GM23248 (cell line): ENCODE results near the gene ARL3. TPM values are rescaled to one million over a fixed set of nuclear protein-coding genes. Genes with fewer than 3 reads are reported as not detected.

ENCODE experiments used
- DNase-seq: peaks from one replicate; pipeline ENCODE4 v3.0.0-alpha.2; 2015
- H2AFZ ChIP-seq: fragments of 200-600 bp; sonication (generic); 2 replicates; pipeline ENCODE4 v1.6.1; 2016; ENCODE audit warnings: antibody characterized with exemption
- H3F3A ChIP-seq: fragments of 200-600 bp; sonication (generic); 2 replicates; pipeline ENCODE4 v1.6.1; 2016; ENCODE audit warnings: mild to moderate bottlenecking, antibody characterized with exemption, mixed run types; ENCODE audit not compliant: insufficient read depth
- H3K27ac ChIP-seq: fragments of 200-600 bp; sonication (generic); 2 replicates; pipeline ENCODE4 v1.5.1; 2016; ENCODE audit warnings: mild to moderate bottlenecking
- H3K27me3 ChIP-seq: fragments of 200-600 bp; sonication (generic); replicated peaks from 2 replicates; pipeline ENCODE4 v1.6.1; 2016; ENCODE audit warnings: mild to moderate bottlenecking; ENCODE audit not compliant: insufficient read depth
- H3K36me3 ChIP-seq: fragments of 200-600 bp; sonication (generic); 2 replicates; pipeline ENCODE4 v1.6.1; 2016; ENCODE audit warnings: low read depth, mild to moderate bottlenecking
- H3K4me1 ChIP-seq: fragments of 200-600 bp; sonication (generic); 2 replicates; pipeline ENCODE4 v1.6.1; 2016; ENCODE audit warnings: mild to moderate bottlenecking; ENCODE audit not compliant: insufficient read depth
- H3K4me2 ChIP-seq: fragments of 200-600 bp; sonication (generic); one replicate; pipeline ENCODE4 v1.6.1; 2016; ENCODE audit warnings: mild to moderate bottlenecking; ENCODE audit not compliant: unreplicated experiment
- H3K4me3 ChIP-seq: fragments of 200-600 bp; sonication (generic); 2 replicates; pipeline ENCODE4 v1.5.1; 2016; ENCODE audit warnings: mild to moderate bottlenecking
- H3K79me2 ChIP-seq: fragments of 200-600 bp; sonication (generic); 2 replicates; pipeline ENCODE4 v1.6.1; 2016; ENCODE audit warnings: mild to moderate bottlenecking; ENCODE audit not compliant: insufficient read depth
- H3K9ac ChIP-seq: fragments of 200-600 bp; sonication (generic); 2 replicates; pipeline ENCODE4 v1.6.1; 2016; ENCODE audit warnings: mild to moderate bottlenecking
- H3K9me2 ChIP-seq: fragments of 200-600 bp; sonication (generic); 2 replicates; pipeline ENCODE4 v1.6.1; 2016; ENCODE audit warnings: mixed run types, mild to moderate bottlenecking, moderate library complexity; ENCODE audit not compliant: insufficient read depth
- H3K9me3 ChIP-seq: fragments of 200-600 bp; sonication (generic); one replicate; pipeline ENCODE4 v1.6.1; 2017; ENCODE audit warnings: low read depth
- H4K20me1 ChIP-seq: fragments of 200-600 bp; sonication (generic); 2 replicates; pipeline ENCODE4 v1.6.0; 2016; ENCODE audit not compliant: insufficient read depth
- EZH2 ChIP-seq: fragments of 200-600 bp; sonication (generic); IDR thresholded peaks from 2 replicates; pipeline ENCODE4 v1.6.1; 2018; ENCODE audit warnings: antibody characterized with exemption, mild to moderate bottlenecking; ENCODE audit not compliant: insufficient read depth, poor library complexity, severe bottlenecking
- EZH2phosphoT487 ChIP-seq: fragments of 200-600 bp; sonication (generic); IDR thresholded peaks from 2 replicates; pipeline ENCODE4 v1.6.1; 2018; ENCODE audit warnings: antibody characterized with exemption, moderate library complexity, mild to moderate bottlenecking, low read depth; ENCODE audit not compliant: insufficient read depth
- WGBS, 2 experiments: methylation state at CpG; one replicate each; pipeline ENCODE4 v1.1.6; 2015 to 2017; ENCODE audit warnings: low lambda C conversion rate in 2 of 2, low coverage in 1 of 2; ENCODE audit errors: missing lambda C conversion rate in 2 of 2; 5-methylcytosine and 5-hydroxymethylcytosine counted together
- in situ Hi-C: fragments of 300-500 bp; cut with MboI; formaldehyde crosslinking; loops from 2 replicates; pipeline ENCODE4 v1.15.0; 2020
- polyA plus RNA-seq: library from polyadenylated mRNA; unstranded; fragments of >200 nt; fragmentation: Nextera tagmentation; extraction: Ambion mirVana; gene quantifications from 2 replicates; pipeline ENCODE4 v1.2.1, GENCODE V29; 2016
- total RNA-seq: library from RNA; depleted of rRNA; stranded (reverse); fragments of >200 nt; shearing (Covaris generic); gene quantifications from 2 replicates; pipeline ENCODE4 v1.2.3, GENCODE V29; 2014

Gene ARL3
- total and polyA plus RNA-seq, 2 experiments from 2014 or later: 3.8 to 24.1 TPM

GRCh38 chr10:102681696-102682095 lies 32.5 kb downstream of the ARL3 start:
- H3K27ac ChIP-seq: no peak overlapping the region
- no peak overlapping the region for H3K4me2 ChIP-seq
- no peak for DNase-seq
- 71 to 72% methylated on average over 5 of the region's 5 CpGs for WGBS, 2 experiments
- no peaks in the 10 kb centered on the region for H3K9me2 ChIP-seq
- H3K9me3 ChIP-seq: no peaks in the 10 kb centered on the region
- peaks cover 4% of the 10 kb centered on the region; the same call in 1 of the 2 replicates for H3K4me1 ChIP-seq
- no peaks in the 10 kb centered on the region for H4K20me1 ChIP-seq
- in situ Hi-C loops: no loop called here
- no peak overlapping the region for H3K4me3 ChIP-seq
- no peak overlapping the region for H3K9ac ChIP-seq
- H3F3A ChIP-seq: no peaks in the 10 kb centered on the region
- TF ChIP-seq EZH2phosphoT487: no peak
- H2AFZ ChIP-seq: no peak overlapping the region
- no peaks in the 10 kb centered on the region for H3K27me3 ChIP-seq
- no peaks in the 10 kb centered on the region; the same call in 1 of the 2 replicates for H3K36me3 ChIP-seq
- no peaks in the 10 kb centered on the region for H3K79me2 ChIP-seq

DNA sequence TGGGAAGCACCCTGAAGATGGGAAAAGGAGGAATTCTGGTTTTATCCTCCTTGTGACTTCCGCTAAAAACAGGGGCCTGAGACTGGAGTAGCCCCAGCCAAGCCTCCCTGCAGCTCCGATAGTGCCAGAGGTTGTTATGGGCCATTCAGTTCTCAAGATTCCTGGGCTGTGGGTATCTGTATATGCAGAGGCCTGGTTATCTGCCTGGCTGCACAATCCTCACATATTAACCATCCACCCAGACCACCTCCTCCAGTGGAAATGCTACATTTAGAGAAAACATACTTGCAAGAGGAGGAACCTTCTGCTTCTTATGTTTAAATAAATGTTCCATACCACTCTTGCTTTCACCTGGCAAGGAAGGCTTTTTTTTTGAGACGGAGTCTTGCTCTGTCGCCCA lies 34.6 kb downstream of the ARL3 start:
- 96% methylated on average over 4 of the region's 4 CpGs for WGBS, 2 experiments
- Histone ChIP-seq H3K36me3 (no peaks in the 10 kb centered on the region), H3K9me2 (no peaks in the 10 kb centered on the region), H3K4me3 (no peak overlapping the region), H3K9ac (no peak overlapping the region), H3K4me1 (peaks cover 18% of the 10 kb centered on the region), H4K20me1 (no peaks in the 10 kb centered on the region), H3K27me3 (no peaks in the 10 kb centered on the region), H3K79me2 (no peaks in the 10 kb centered on the region), H3K27ac (no peak overlapping the region), H3K4me2 (no peak overlapping the region), H3K9me3 (no peaks in the 10 kb centered on the region), H2AFZ (no peak overlapping the region), H3F3A (no peaks in the 10 kb centered on the region)
- in situ Hi-C loops: no loop called here
- no peak for DNase-seq
- TF ChIP-seq EZH2phosphoT487: no peak
- no peak for TF ChIP-seq EZH2

- Histone ChIP-seq H3K9me2 (no peaks in the 10 kb centered on the region), H3K4me1 (peaks cover 25% of the 10 kb centered on the region), H3K27me3 (no peaks in the 10 kb centered on the region), H3F3A (0 out of 2 replicates have a peak, but pooled peaks cover under 1% of the 10 kb centered on the region), H4K20me1 (no peaks in the 10 kb centered on the region), H3K4me2 (no peak overlapping the region), H3K9ac (no peak overlapping the region), H3K79me2 (no peaks in the 10 kb centered on the region), H2AFZ (no peak overlapping the region), H3K9me3 (no peaks in the 10 kb centered on the region), H3K36me3 (no peaks in the 10 kb centered on the region), H3K27ac (no peak overlapping the region), H3K4me3 (no peak overlapping the region)
- DNase-seq: peak; percentile 48
- no peak for TF ChIP-seq EZH2phosphoT487
- TF ChIP-seq EZH2: no peak
- WGBS, 2 experiments: 65 to 66% methylated on average over 9 of the region's 9 CpGs
- in situ Hi-C loops: no loop called here
Observed at GRCh38 chr10:102678842-102679289, 35.3 kb downstream of the ARL3 start.

- H2AFZ ChIP-seq: no peak overlapping the region
- peaks cover 32% of the 10 kb centered on the region for H3K4me1 ChIP-seq
- in situ Hi-C loops: no loop called here
- H3K4me3 ChIP-seq: no peak overlapping the region
- H3K27ac ChIP-seq: no peak overlapping the region
- H3K9ac ChIP-seq: no peak overlapping the region
- H3K27me3 ChIP-seq: no peaks in the 10 kb centered on the region
- H3K4me2 ChIP-seq: no peak overlapping the region
- H3F3A ChIP-seq: 0 out of 2 replicates have a peak, but pooled peaks cover 5% of the 10 kb centered on the region
- WGBS, 2 experiments: 88 to 95% methylated on average over 9 of the region's 9 CpGs
- no peaks in the 10 kb centered on the region for H3K36me3 ChIP-seq
- no peaks in the 10 kb centered on the region for H4K20me1 ChIP-seq
- H3K9me3 ChIP-seq: no peaks in the 10 kb centered on the region
- H3K79me2 ChIP-seq: no peaks in the 10 kb centered on the region
- TF ChIP-seq EZH2 (no peak), EZH2phosphoT487 (no peak)
- no peak for DNase-seq
- no peaks in the 10 kb centered on the region for H3K9me2 ChIP-seq
Observed at GRCh38 chr10:102678068-102678400, 36.2 kb downstream of the ARL3 start.

- Histone ChIP-seq H3K4me3 (no peak overlapping the region), H3K27me3 (no peaks in the 10 kb centered on the region), H3K36me3 (no peaks in the 10 kb centered on the region), H3K9me3 (no peaks in the 10 kb centered on the region), H3K4me2 (no peak overlapping the region), H3F3A (0 out of 2 replicates have a peak, but pooled peaks cover 5% of the 10 kb centered on the region), H3K9ac (no peak overlapping the region), H4K20me1 (no peaks in the 10 kb centered on the region), H3K9me2 (no peaks in the 10 kb centered on the region), H2AFZ (no peak overlapping the region), H3K4me1 (peaks cover 32% of the 10 kb centered on the region), H3K79me2 (no peaks in the 10 kb centered on the region), H3K27ac (no peak overlapping the region)
- WGBS, 2 experiments: 83 to 84% methylated on average over 9 of the region's 9 CpGs
- DNase-seq: no peak
- in situ Hi-C loops: no loop called here
- TF ChIP-seq EZH2 (no peak), EZH2phosphoT487 (no peak)
Observed at GRCh38 chr10:102677331-102678067, 36.7 kb downstream of the ARL3 start.
